KBM-7 (cell line): ENCODE results near the gene SPATA12.
"Not testable (repeated sequence)": the region's sequence is repeated elsewhere in the genome, so short reads cannot be mapped to it uniquely, and the experiment has no call there.

Experiments used
- DNase-seq: peaks from one replicate; pipeline ENCODE4 v3.0.0-alpha.2; 2015
- in situ Hi-C: fragments of 300-500 bp; cut with MboI; formaldehyde crosslinking; loops from 2 replicates; pipeline ENCODE4 v1.14.3; 2020; ENCODE audit warnings: low sequenced_read_pairs, low pct_unique_long_range_greater_than_20kb, mixed read lengths

Gene SPATA12

GRCh38 chr3:57078635-57079473 lies 18.4 kb downstream of the SPATA12 start:
- DNase-seq, result peak; percentile 50
- in situ Hi-C loops, result no loop called here

- in situ Hi-C loops, result no loop called here
- DNase-seq, result no peak
Measured at GRCh38 chr3:57079474-57079831, 19.0 kb downstream of the SPATA12 start.

- in situ Hi-C loops, result no loop called here
- DNase-seq, result no peak
Measured at GRCh38 chr3:57080171-57080570, 19.7 kb downstream of the SPATA12 start.

- peak; percentile 43 for DNase-seq
- in situ Hi-C loops, result no loop called here
Measured at GRCh38 chr3:57081173-57081572, 20.7 kb downstream of the SPATA12 start.

- DNase-seq, result no peak
- in situ Hi-C loops, result no loop called here
Measured at GRCh38 chr3:57082481-57082880, 22.0 kb downstream of the SPATA12 start.

GRCh38 chr3:57083266-57083995 lies 23.0 kb downstream of the SPATA12 start:
- DNase-seq, in situ Hi-C loops: not testable (repeated sequence)

- DNase-seq, result no peak
- in situ Hi-C loops, result no loop called here
Measured at GRCh38 chr3:57085211-57085610, 24.7 kb downstream of the SPATA12 start.

GRCh38 chr3:57086201-57086600 lies 25.7 kb downstream of the SPATA12 start:
- DNase-seq, result no peak
- in situ Hi-C loops, result no loop called here

- in situ Hi-C loops, result no loop called here
- DNase-seq, result no peak
Measured at GRCh38 chr3:57087361-57088092, 27.1 kb downstream of the SPATA12 start.

- in situ Hi-C loops, result no loop called here
- DNase-seq, result no peak
Measured at GRCh38 chr3:57088503-57088902, 28.0 kb downstream of the SPATA12 start.

GRCh38 chr3:57089043-57089442 lies 28.6 kb downstream of the SPATA12 start:
- DNase-seq, result no peak
- in situ Hi-C loops, result no loop called here

- DNase-seq, result no peak
- in situ Hi-C loops, result no loop called here
Measured at GRCh38 chr3:57091521-57092273, 31.2 kb downstream of the SPATA12 start.

GRCh38 chr3:57093489-57093888 lies 33.0 kb downstream of the SPATA12 start:
- DNase-seq, result no peak
- in situ Hi-C loops, result no loop called here

- in situ Hi-C loops, result no loop called here
- no peak for DNase-seq
Measured at GRCh38 chr3:57093971-57094535, 33.6 kb downstream of the SPATA12 start.

- in situ Hi-C loops, result no loop called here
Measured at GRCh38 chr3:57094575-57094974, 34.1 kb downstream of the SPATA12 start.

GRCh38 chr3:57095363-57095762 lies 34.9 kb downstream of the SPATA12 start:
- in situ Hi-C loops, result no loop called here
- DNase-seq, result no peak

More at GRCh38 chr3:57094575-57094974, 34.1 kb downstream of the SPATA12 start:
- no peak for DNase-seq

- in situ Hi-C loops, result no loop called here
- DNase-seq, result no peak
Measured at GRCh38 chr3:57097536-57097935, 37.1 kb downstream of the SPATA12 start.

- in situ Hi-C loops, result no loop called here
- no peak for DNase-seq
Measured at GRCh38 chr3:57098418-57099310, 38.2 kb downstream of the SPATA12 start.
